Left forelimb (tissue), 1 donor: ENCODE measurements around the gene PNMA5.
A peak's percentile ranks its signal among the peaks of the same experiment; 100 is the strongest.
"Not testable (repeated sequence)": the region's sequence is repeated elsewhere in the genome, so short reads cannot be mapped to it uniquely, and the experiment has no call there.

Experiments used
- DNase-seq: peaks from one replicate; pipeline ENCODE4 v3.0.0-alpha.2; 2018; ENCODE audit warnings: low spot score

PNMA5 gene

DNA sequence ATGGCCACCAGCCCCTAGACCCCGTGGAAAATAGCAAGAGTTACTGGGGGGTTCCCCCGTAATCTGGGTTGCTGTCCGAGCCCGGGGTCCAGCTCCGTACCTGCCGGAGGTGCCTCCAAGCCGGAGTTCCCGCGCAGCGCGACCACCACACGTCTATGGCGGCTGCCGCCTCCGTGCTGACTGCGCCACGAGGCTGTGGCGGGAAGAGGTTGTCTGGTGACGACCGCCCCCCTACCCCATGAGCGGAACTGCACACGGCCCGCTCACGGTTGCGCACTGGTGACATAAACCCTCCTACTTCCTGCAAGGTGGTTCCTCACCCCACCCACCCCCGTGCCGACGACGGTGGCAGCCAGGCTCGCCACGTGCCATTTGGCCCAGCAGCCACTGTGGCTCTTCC is at the start of gene PNMA5:
PNMA5 (minus strand) TSS at position 184 of the 400 bp plus-strand sequence. CDS start 2,518 bp downstream, outside the sequence.
- DNase-seq = no peak

DNA sequence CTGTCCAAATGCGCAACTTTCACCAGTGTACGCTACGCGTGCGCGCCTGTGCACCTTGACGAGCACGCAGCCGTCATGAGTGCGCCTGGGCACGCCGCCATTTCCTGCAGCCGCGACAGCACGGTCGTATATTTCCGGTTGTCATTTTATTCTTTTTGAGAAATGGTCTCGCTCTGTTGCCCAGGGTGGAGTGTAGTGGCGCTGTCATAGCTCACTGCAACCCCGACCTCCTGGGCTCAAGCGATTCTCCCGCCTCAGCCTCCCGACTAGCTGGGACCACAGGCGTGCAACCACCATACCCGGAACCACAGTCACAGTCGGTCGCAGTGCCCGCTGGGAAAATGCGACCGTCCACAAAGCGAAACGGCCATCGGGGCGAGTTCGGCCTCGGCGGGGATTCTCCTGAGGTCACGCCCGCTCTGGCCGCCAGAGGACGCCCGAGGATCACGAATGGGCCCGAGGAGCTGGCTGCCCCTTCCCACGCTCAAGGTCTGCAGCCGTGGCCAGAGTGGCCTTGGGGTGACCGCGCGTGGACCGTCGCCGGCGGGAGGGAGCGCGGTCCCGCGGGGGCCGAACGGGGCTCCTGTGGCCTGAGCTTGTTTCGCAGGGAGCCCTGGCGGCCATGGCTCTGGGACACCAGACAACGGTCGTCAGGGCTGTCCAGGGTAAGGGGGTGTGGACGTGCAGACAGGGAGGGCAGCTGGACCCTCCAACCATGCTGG is 38.6 kb upstream of the PNMA5 start:
- peak; percentile 77 for DNase-seq

DNA sequence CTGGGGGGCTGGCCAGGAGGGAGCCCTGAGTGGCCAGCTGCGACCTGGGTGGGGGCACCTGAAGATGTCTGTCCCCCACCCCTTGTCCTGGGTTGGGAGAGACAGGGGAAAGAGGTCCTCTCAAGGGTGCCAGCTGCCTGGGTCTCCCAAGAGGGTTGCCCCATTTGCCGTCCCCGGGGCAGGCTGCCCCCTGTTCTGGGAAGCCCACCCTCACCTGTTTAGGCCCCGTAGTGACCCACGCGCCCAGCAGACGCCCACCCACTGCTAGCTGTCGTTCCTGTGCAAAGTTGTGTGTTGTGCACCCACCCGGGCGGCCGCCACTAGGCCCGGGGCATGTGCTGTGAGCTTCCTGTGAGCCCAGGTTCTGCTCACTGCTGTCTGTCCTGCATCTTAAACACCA is 36.9 kb upstream of the PNMA5 start:
- no peak for DNase-seq

DNA sequence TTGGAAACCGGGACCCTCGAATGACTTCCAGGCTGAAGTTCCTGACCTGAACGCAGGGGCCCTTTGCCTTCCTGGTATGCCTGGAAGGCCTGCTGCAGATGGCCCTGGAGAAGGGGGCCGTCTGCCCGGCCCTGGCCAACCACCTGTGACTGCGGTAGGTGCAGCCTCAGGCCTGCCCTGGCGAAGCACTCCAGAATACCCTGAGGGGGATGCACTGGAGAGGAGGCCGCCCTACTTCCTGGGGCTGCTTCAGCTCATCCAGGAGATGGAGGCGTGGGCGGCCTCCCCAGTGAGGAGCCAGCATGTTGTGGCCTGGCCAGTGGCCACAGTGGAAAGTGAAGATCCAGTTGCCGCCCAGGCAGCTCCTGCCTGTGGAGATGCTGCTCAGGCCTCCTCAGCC is 36.0 kb upstream of the PNMA5 start:
- no peak for DNase-seq

DNA sequence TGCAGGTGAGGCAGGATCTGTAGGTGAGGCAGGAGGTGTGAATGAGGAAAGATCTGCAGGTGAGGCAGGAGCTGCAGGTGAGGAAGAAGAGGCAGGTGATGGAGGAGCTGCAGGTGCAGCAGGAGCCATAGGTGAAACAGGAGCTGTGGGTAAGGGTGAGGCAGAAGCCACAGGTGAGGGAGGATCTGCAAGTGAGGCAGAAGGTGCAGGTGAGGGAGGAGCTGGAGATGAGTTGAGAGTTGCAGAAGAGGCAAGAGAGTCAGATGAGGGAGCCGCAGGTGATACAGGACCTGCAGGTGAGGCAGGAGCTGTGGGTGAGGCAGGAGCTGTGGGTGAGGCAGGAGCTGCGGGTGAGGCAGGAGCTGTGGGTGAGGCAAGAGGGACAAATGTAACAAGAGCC is 35.2 kb upstream of the PNMA5 start:
- DNase-seq = no peak

DNA sequence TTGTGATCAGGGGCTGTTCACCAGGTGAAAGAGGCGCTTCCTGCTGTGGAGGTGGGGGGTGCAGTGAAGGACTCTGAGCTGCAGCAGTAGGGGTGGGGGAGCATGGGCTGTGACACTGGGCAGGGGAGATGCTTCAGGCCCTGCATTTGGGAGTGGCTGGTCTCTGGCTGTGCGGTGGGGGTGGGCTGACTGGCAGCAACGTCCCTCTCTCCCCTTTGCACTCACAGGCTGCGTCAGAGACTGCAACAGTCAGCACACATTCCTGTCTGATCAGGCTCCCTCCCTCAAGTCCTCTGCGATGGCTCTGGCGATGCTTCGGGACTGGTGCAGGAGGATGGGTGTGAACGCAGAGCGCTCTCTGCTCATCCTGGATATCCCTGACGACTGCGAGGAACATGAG is 34.6 kb upstream of the PNMA5 start:
- not testable (repeated sequence) for DNase-seq

DNA sequence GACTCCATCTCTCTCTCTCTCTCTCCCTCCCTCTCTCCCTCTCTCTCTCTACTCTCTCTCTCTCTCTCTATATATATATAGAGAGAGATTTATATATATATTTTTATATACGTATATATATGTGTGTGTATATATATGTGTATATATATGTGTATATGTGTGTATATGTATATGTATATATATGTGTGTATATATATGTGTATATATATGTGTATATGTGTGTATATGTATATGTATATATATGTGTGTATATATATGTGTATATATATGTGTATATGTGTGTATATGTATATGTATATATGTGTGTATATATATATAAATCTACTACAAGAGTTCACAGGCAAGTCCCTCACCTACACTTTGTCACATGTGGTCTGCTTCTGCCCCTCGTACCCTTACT is 32.6 kb upstream of the PNMA5 start:
- not testable (repeated sequence) for DNase-seq

DNA sequence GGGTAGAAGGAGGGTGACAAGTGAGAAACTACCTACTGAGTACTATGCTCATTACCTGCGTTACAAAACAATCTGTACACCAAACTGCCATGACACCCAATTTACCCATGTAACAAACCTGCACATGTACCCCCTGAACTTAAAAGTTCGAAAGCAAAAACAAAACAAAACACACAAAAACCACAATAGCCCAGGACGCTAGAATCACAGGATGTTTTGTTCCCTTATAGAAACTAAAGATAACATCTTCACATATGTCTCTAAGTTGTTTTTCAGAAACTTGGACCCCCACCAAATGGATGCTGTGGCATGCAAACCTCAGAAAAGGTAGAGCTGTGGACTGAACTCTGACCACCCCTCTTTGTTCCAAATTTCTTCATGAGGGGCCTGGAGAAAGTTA is 25.2 kb upstream of the PNMA5 start:
- no peak for DNase-seq

DNA sequence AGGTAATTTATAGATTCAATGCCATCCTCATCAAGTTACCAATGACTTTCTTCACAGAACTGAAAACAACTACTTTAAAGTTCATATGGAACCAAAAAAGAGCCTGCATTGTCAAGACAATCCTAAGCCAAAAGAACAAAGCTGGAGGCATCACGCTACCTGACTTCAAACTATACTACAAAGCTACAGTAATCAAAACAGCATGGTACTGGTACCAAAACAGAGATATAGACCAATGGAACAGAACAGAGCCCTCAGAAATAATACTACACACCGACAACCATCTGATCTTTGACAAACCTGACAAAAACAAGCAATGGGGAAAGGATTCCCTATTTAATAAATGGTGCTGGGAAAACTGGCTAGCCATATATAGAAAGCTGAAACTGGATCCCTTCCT is 23.3 kb upstream of the PNMA5 start:
- DNase-seq = not testable (repeated sequence)

DNA sequence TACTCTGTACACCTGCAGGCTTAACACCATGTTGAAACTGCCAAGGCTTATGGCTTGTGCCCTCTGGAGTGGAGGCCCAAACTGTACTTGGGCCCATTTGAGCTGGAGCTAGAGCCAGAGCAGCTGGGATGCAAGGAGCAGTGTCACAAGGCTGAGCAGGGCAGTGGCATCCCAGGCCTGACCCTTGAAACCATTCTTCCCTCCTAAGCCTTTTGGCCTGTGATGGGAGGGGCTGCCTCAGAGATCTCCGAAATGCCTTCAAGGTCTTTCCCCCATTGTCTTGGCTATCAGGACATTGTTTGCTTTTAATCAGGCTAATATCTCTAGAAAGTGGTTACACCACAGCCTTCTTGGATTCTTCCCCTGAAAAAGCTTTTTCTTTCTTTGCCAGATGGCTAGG is 10.9 kb upstream of the PNMA5 start:
- no peak for DNase-seq

DNA sequence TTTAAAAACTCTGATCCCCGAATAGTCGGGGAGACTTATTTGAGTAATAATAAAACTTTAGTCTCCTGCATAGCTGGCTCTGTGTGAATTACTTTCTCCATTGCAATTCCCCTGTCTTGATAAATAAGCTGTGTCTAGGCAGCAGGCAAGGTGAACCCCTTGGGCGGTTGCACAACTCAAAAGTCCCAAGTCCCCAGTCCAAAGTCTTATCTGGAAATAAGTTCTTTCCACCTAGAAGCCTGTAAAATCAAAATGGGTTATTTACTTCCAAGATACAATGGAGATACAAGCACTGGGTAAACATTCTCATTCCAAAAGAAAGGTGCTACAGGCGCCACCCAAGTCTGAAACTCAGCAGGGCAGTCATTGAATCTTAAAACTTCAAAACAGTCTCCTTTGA is 10.1 kb upstream of the PNMA5 start:
- DNase-seq = no peak

DNA sequence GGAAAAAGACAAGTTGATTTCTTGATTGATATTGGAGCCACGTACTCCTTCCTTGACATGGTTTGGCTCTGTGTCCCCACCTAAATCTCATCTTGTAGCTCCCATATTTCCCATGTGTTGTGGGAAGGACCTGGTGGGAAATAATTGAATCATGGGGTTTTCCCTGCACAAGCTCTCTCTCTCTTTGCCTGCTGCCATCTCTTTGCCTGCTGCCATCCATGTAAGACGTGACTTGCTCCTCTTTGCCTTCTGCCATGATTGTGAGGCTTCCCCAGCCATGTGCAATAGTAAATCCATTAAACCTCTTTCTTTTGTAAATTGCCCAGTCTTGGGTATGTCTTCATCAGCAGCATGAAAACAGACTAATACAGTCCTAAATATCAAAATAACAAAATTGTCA is 8.3 kb upstream of the PNMA5 start:
- DNase-seq = not testable (repeated sequence)

DNA sequence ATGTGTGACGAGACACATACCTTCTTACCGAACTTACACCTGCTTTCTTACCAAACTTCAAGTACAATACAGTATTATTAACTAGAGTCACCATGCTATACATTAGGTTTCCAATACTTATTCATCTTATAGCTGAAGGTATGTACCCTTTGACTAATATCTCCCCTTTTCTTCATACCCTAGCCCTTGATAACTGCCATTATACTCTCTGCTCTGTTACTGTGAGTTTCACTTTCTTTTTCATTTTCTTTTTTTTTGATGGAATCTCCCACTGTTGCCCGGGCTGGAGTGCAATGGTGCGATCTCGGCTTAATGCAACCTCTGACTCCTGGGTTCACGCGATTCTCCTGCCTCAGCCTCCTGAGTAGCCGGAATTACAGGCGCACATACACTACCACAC is 3.4 kb upstream of the PNMA5 start:
- no peak for DNase-seq

DNA sequence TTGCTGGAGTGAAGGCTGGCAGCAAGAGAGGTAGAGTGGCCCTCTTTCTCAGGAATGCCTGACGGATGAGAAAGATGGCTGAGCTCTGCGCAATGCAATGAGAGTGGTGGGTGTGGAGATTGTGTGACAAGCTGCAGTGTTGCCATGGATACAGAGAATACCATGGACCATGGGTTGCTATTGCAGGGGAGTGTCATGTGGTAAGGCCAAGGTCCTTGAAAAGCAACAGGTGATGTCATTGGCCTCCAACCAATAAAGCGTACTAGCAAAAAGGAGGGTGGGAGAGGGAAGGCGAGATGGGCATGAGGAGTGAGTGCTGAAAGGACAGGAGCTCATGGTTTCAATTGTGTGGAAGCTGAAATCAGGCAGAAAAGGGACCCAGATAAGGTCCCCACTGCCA is 1.8 kb downstream of the PNMA5 start:
- DNase-seq = no peak

DNA sequence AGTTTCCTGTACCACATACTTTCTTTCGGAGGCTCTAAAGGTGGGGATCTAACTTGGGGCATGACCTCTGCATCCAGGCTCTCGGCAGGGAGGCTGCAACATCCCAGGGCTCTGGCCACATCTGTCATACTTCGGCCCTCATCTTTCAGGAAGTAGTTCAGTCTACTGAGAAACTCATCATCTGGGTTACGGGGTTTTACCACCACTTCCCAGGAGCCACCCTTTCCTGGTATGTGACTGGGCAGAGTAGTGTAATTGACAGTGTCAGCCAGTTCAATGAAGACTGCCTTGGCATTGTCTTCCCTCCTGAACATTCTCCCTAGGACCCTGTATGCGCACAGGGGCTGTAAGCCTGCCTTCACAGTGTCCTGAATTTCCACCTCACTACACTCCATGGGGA is 2.8 kb downstream of the PNMA5 start:
- no peak for DNase-seq

DNA sequence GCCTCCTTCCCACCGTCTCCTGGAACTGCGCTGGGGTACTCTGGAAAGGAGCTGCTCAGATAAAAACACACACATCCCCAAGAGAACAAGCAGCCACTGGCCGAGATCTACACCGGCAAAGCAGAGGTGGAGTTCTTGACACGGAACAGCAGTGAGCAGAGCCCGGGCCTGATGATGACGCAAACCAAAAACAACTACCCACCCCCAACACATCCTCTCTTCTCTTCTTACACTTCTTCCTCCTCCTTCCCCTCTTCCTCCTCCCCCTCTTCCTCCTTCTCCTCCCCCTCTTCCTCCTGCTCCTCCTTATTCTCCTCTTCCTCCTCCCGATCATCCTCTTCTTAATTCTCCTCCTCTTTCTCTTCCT is 4.6 kb downstream of the PNMA5 start:
- DNase-seq = no peak

DNA sequence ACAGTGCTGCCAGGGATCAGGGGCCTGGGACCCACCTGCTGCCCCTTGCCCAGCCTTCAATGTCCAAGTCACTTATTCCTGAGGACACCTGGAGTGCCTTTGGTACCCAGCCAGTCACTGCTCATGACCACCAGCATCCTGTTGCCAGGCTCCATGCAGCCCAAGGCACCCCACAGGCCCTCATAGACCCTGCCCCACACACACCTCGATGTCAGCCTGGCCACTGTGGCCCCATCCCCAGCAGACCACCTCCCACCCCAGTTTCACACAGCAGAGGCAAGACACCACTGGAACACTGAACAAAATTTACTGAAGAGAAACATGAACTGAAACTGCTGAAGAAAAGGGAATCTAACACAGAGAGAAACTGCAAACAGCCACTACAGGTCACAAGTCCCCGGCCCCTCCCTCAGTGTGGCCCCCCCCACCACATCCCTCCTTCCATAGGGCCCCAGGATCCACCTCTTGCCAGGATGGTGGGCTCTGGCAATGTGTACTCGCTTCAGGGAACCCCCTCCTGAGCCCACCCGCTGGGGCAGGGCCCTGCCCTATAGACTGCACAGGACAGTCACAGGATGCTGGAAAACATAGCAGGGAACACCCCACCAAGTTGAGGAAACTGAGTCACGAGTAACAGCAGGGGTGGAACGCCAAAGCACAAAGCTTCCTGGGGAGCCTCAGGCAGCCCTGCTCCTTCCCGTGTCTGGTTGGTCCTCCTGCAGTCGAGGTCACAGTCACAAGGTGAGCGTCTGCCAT is 5.2 kb downstream of the PNMA5 start:
- no peak for DNase-seq

DNA sequence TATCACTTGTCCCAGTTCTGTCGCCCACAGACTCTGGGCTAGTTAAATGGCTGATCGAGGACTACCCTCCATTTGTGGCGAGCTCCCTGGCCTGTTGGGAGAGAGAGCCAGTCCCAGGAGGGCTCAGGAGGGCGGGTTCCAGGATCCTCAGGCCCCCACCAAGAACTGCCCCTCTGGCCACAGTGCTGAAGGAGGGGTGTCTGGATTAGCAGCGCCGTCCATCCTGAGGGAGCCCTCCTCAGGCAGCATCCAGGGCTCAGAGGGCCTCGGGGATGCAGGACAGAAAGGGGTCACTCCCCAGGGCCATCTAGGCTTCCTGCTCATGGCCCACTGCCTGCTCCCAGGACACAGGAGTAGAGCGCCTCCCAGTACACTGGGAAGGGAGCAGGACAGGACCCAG is 6.1 kb downstream of the PNMA5 start:
- no peak for DNase-seq

DNA sequence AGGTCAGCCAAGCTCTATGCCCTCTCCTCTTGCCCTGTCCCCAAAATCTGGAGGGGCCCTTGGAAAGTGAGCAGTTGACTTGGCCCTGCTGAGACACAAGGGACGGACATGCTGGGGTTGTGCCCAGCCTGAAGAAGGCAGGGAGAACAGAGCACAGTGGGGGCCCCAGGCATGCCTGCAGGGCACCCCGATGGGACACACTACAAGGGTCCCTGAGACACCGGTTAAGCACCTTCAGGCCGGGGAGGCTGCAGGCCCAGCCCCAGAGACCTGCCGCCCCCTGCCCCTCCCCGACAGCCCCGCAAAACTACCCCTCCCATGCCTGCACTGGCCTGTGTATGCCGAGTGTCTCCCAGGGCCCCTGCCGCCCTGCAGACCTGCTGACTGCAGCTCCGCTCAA is 6.8 kb downstream of the PNMA5 start:
- not testable (repeated sequence) for DNase-seq

DNA sequence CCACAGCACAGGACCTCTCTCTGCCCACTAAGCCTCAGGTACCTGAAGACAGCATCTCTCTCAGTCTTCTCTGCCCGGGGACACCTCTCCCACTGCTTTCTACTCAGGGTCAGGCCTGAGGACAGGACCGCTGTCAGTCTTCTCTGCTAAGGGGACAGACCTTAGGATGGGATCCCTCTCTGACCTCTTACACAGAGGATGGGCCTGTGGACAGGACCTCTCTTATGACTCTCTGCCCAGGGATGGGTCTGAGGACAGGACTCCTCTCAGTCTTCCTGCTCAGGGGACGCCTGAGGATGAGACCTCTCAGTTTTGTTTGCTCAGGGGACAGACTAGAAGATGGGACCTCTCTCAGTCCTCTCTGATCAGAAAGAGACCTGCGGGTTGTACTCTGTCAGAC is 8.5 kb downstream of the PNMA5 start:
- not testable (repeated sequence) for DNase-seq

DNA sequence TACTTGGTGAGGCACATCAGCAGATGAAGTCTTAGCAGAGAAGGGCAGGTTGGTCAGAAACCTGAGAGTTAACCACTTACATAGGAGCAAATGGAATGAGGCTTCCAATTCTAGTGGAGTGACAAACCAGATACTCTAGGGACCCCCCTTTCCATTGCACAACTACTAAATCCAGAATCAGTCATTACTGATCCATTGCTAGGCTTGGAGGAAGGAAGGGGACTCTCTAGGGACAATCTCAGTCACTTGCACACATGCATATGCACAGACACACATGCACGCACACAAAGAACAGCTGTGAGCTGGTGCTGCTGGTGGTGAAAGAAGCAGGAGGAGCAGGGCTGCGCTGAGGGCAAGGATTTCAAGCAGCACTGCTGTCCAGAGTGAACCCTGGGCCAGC is 25.7 kb downstream of the PNMA5 start:
- no peak for DNase-seq

DNA sequence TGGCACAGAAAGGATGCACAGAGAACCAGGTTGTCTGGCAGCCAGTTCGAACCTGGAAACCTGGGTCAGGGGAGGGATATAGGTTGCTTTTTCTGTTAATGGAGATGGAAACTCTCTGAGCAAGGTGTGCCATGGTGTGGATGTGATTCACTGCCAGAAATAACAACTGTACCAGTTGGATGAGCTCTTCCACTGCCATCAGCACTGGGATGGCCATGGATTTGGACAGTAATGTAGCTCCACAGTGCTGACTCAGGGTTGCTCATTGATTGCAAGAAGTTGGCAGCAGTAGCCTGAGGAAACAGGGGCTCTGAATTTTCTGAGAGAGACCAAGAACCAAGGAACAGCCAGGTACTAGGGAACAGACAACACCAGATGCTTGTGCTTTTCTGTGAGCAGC is 33.8 kb downstream of the PNMA5 start:
- no peak for DNase-seq

DNA sequence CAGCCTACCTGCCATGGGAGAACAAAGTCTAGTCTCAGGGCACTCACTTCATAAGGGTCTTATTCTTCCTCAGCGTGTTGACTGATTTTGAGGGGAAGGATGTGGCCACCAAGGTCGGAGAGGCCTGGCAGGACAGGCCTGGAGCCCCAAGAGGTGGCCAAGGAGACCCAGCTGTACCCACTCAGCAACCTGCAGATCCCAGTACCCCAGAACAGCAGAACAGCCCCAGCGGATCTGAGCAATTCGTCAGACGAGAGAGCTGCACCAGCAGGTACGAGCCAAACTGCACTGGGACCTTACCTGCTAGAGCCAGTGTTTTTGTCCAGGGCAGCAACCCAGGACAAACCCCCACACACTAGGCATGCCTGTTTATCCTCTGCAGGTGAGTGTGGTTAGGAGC is 34.3 kb downstream of the PNMA5 start:
- DNase-seq = no peak
